Measurements from ENCODE around the gene PLA2R1. TPM values are rescaled to one million over a fixed set of nuclear protein-coding genes. Genes with fewer than 3 reads are reported as not detected.

Gene PLA2R1
- total and polyA plus RNA-seq, 2 of the 4 experiments (the other 2 are of a cell fraction) = 0.43 to 0.54 TPM

GRCh38 chr2:159946326-159946999 is 116.0 kb downstream of the PLA2R1 start:
- WGBS, 2 experiments (ENCODE audit: extremely low coverage in 2 of 2, insufficient read length in 1 of 2) = no CpG with 5 or more reads among the region's 1 CpG
- H2BK120ac ChIP-seq (ENCODE audit: low read depth, low read length) = no peak overlapping the region
- no peaks in the 10 kb centered on the region for H3K4me1 ChIP-seq (ENCODE audit: control insufficient read depth, insufficient read depth, low read length)
- in situ Hi-C loops (cut with MboI; ENCODE audit: low sequenced_read_pairs) = no loop called here
- no peak overlapping the region for H3K9ac ChIP-seq (ENCODE audit: low read depth, low read length)
- H2AK5ac ChIP-seq (ENCODE audit: low read depth, low read length) = no peak overlapping the region
- dilution Hi-C loops (cut with HindIII; ENCODE audit: low sequenced_read_pairs, unreplicated experiment) = no loop called here
- H4K20me1 ChIP-seq (ENCODE audit: insufficient read depth, low read length) = no peaks in the 10 kb centered on the region
- no TSS peak for BruUV-seq (replicated peaks)
- H3K36me3 ChIP-seq (ENCODE audit: control insufficient read depth, insufficient read depth, low read length) = no peaks in the 10 kb centered on the region
- no peak overlapping the region for H4K5ac ChIP-seq (ENCODE audit: low read depth, low read length)
- no peak overlapping the region for H4K91ac ChIP-seq (ENCODE audit: insufficient read depth, low read depth, low read length)
- intact Hi-C loops (cut with micrococcal nuclease) = no loop called here
- H3K23ac ChIP-seq (ENCODE audit: low read depth, low read length) = no peak overlapping the region
- ChIA-PET POLR2A (ENCODE audit: unreplicated experiment) (interaction anchor here (0.6 kb wide), 1 partner anchor 892 kb away, joined by 3 read pairs; no protein-coding TSS in a partner anchor), CTCF (no interaction called here)
- no peak overlapping the region for H2AK9ac ChIP-seq (replicated peaks; ENCODE audit: low read depth, low read length, poor library complexity)
- no peak overlapping the region for H3K27ac ChIP-seq (ENCODE audit: insufficient read depth, low read length)
- H2AFZ ChIP-seq (replicated peaks; ENCODE audit: low read length, poor library complexity) = no peak overlapping the region
- no peak overlapping the region for H3K14ac ChIP-seq (replicated peaks; ENCODE audit: low read depth, low read length)
- H2BK15ac ChIP-seq (ENCODE audit: low read depth, low read length) = no peak overlapping the region
- no peak overlapping the region for H2BK5ac ChIP-seq (ENCODE audit: low read depth, low read length, poor library complexity, severe bottlenecking)
- H3K4ac ChIP-seq (ENCODE audit: low read depth, low read length) = no peak overlapping the region
- H3K4me2 ChIP-seq (ENCODE audit: low read depth, low read length) = no peak overlapping the region
- no peak overlapping the region for H3K56ac ChIP-seq (ENCODE audit: extremely low read depth, insufficient read depth, low read length)
- TF ChIP-seq MAZ (IDR thresholded peaks at IDR 0.05; ENCODE audit: borderline replicate concordance, low read depth, low read length) = no peak
- TF ChIP-seq CTCF (conservative IDR thresholded peaks at IDR 0.05; ENCODE audit: low read depth, low read length) = no peak
- no peak for TF ChIP-seq POLR2A (IDR thresholded peaks at IDR 0.05; ENCODE audit: low read depth, low read length)
- TF ChIP-seq BHLHE40 (IDR thresholded peaks at IDR 0.05; ENCODE audit: low read depth, low read length) = no peak
- no peak for TF ChIP-seq CHD1 (IDR thresholded peaks at IDR 0.05; ENCODE audit: low read depth, low read length)
- TF ChIP-seq RCOR1 (IDR thresholded peaks at IDR 0.05; ENCODE audit: insufficient replicate concordance, low read length) = no peak
- TF ChIP-seq USF2 (IDR thresholded peaks at IDR 0.05; ENCODE audit: low read depth, low read length) = no peak
- TF ChIP-seq MAFK (IDR thresholded peaks at IDR 0.05; ENCODE audit: low read depth, low read length) = no peak
- no peak overlapping the region for H3K18ac ChIP-seq (ENCODE audit: low read depth, low read length)
- DNase-seq (peak; percentile 21), ATAC-seq (ENCODE audit: low read depth) (peak; percentile 48; the same call in 1 of the 2 replicates)
- H2BK20ac ChIP-seq (ENCODE audit: low read depth, low read length) = no peak overlapping the region
- no peaks in the 10 kb centered on the region for H3K9me3 ChIP-seq (ENCODE audit: control insufficient read depth, insufficient read depth, low read length)
- H4K8ac ChIP-seq (ENCODE audit: low read depth in 2 of 2, low read length in 2 of 2) = no peak overlapping the region
- no peaks in the 10 kb centered on the region; the same call in 1 of the 2 replicates for H3K9me1 ChIP-seq (ENCODE audit: insufficient read depth, low read length)
- H3K27me3 ChIP-seq (ENCODE audit: control insufficient read depth, insufficient read depth, low read length) = no peaks in the 10 kb centered on the region
- H3K4me3 ChIP-seq (ENCODE audit: insufficient read depth, low read depth, low read length) = no peak overlapping the region
- no peaks in the 10 kb centered on the region for H3K79me1 ChIP-seq (ENCODE audit: low read depth in 1 of 2, low read length in 2 of 2)
